HG02870 (cell line): ENCODE results near the gene NELFA.

ENCODE experiments used
- ATAC-seq: cut with Tn5 transposase; IDR thresholded peaks from one replicate; pipeline ENCODE4 v1.9.1; 2021; ENCODE audit warnings: mild to moderate bottlenecking, moderate library complexity; ENCODE audit not compliant: unreplicated experiment

The NELFA gene

DNA sequence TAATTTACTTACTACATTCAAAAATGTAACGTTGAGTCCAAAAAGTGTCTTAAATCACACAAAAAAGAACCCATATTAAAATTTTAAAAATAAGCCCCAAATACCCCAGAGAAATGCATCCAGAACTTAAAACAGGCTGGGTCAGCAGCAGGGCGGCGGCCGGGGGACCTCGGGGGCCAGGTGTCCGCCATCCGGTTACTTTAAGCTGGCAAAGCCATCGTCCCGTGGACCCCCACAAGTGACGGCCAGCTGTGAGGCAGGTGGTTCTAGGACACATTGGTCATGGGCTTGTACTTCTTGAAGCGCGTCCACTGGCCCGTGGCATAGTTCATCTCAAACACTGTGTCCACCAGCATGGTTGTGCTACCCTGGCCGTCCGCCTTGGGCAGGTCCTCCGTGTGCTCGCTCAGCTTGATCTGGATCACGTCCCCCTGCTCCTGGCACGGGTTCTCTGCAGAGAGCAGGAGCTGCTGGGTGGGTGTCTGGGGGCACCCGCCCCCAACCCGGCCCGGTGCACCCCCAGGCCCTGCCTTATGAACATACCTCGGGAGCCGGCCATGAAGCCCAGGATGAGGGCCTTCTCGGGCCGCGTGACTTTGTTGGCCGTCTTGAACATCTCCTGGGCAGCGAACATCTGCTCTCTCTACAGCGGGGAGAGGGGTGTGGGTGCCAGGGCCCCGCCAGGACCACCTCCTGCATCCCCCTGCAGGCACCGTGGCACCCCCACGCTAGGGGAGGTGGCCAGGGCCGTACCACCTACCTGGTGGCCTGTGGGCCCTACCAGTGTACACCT lies 25.5 kb downstream of the NELFA start:
- ATAC-seq: no peak

DNA sequence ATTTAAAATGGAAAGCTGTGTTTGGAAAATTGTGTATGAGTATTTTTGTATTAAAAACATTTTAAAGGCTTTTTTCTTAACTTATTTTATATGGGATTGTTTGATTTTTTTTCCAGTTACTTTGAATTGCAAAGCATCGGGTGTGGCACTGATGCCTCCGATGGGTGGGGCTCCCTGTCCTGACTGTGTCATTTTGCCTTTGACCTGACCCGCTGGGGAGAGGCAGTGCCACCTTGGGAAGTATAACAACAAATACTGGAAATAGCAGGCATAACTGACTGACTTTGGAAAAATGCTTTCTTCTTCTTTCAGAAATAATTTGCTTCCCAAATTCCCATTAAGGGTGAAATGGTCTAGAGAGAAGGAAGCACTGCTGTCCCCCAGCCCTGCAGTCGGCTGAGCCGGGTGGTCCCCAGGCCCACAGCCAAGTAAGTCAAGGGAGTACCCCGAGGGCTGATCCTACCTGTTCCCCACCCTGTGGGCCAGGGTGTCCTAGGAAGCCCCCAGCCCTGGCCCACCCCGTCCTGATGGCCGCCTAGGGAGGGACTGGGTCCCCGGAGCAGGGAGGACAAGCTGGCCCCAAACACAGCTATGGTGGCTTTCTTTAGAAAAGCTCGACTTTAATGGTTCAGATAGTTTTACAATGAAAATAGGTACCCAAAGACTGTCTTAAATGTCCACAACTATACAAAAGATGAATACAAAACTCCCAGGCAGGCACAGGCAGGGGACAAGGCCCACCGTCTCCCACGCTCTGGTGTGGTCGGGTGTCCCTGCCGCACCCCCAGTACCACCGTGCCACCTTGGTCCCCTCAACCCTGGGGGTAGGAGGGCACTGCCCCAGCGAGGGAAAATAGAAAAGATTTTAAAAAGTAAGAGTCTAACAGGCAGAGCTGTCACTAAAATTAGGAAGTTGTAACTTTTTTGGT lies 26.4 kb downstream of the NELFA start:
- ATAC-seq: no peak

DNA sequence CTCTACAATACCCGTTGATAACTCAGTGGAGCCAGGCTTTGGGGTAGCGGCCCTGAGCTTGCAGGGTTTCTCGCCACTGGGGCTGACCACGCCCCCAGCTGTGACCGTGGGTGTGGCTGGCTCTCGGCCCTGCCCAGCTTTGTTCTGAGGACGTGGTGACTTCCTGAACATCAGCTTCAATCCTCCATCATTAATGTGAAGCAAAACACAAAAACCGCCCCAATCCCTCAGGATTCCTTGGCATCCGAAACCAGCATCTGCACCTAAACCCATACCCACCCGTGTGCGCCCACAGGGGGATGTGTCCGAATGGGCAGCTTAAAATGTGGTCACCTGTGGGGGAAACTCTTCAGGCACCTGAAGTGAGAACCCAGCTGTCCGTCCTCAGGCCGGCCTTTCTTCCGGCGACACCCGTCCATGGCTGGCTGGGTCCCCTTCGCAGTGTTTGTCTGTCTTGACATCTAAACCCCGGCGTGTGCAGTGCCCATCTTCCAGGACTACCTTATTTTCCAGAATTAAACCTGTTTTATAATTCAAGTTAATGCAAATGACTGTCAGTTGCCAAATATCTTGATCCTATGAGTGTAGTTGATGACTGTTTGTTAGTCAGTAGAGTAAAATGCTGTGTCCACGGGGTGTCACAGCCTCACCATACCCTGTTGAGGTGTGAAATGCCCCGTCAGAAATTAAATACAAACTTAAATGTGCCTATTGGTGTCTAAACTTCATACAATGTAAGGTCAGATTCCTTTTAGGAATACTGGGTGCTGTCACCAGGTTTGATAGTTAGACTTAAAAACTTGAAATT lies 27.3 kb downstream of the NELFA start:
- ATAC-seq: no peak

DNA sequence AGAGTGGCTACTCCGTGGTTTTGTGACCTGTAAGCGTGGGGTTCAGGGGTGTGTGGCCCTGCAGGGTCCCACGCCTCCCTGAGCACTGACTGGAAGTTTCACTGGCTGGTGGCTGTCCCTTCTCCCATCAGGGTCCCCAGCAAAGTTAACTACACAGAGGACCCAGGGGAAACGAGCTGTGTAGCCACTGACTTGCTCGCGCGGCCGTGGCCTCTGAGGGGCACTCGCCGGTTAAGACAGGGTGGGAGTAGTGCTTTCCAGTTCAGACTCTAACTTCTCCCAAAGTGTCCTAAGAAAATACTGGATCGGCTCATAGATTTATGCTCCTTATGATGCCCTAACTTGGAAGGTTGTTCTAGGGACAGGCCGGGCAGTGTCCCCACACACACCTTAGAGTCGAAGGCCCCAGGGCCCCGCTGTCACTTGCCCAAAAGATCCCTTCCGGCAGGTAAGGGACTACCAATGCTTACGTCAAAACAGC lies 28.2 kb downstream of the NELFA start:
- no peak for ATAC-seq

DNA sequence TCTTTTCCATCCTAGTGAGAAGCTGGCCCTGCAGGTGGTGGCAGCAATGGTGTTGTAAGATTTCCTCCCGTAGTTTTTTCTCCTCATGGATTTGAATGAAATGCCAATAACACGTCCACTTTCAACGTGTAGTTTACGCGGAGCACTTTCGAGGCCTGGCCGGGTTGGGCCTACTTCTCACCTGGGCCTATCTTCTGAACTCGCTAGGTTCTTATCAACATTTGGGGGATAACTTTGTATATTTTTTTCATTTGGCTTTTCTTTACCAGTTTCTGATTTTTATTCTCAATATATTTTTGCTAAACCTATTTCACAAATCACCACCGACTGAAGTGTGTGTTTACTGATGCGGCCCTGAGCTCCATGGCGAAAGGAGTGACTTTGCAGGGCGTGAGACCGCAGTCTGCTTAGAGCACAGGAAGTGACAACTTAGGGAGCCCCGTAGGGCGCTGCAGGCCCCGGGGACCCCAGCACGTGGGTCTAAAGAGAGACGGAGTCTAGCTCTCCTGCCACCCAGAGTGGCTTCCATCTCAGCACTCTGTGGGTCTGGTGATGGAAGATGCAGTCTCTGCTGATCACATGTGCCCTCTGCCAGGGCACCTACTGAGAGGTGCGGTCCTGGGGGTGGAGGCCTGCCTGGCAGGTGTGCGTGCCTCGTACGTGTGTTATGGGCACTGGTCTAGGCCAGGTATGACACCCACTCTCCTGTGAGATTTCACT lies 29.1 kb downstream of the NELFA start:
- no peak for ATAC-seq

DNA sequence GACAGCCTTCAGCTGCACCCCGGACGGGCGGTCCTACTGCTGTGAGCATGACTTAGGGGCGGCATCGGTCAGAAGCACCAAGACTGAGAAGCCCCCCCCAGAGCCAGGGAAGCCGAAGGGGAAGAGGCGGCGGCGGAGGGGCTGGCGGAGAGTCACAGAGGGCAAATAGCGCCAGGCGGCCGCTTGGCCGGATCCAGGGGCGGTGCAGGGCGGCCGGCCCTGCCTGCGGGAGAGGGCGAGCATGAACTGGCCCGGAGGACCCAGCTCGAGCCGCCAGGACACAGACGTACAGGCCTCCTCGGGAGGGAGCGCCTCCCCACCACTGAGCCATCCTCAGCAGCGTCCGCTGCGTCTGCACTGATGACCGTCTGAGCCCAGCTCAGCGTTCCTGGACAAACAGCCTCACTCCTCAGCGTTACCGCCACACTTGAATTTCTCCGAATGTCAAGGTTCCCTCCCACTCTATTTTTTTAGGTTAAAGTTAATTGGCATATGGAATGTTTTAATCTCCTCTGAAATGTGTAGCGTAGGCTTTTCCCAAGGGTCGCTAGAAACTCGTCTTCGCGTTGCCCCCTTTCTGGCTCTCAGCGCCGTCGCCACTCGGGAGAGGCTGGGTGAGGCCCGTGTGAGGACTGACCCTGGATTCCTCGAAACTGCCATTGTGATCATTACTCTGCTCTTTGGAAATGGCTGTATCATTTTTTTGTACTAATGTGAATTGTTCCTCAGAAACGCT lies 29.9 kb downstream of the NELFA start:
- no peak for ATAC-seq

DNA sequence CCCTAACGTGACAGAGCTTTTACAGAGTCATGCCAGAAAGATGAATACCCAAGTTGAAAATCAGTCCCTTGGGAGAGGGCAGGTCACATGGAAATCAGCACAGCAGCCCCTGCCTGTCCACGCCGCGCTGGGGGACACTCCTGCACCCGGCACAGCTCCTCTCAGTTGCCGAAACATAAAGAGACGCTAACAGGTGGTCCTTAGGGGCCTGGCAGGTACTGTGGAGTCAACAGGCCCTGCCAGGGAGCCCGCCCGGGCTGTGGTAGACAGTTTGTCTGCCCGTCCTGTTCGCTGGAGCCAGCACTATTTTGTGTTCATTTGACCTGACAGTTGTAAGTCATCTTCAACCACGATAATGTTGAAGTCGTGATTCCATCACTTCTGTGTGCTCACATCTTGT lies 30.5 kb downstream of the NELFA start:
- ATAC-seq: no peak

DNA sequence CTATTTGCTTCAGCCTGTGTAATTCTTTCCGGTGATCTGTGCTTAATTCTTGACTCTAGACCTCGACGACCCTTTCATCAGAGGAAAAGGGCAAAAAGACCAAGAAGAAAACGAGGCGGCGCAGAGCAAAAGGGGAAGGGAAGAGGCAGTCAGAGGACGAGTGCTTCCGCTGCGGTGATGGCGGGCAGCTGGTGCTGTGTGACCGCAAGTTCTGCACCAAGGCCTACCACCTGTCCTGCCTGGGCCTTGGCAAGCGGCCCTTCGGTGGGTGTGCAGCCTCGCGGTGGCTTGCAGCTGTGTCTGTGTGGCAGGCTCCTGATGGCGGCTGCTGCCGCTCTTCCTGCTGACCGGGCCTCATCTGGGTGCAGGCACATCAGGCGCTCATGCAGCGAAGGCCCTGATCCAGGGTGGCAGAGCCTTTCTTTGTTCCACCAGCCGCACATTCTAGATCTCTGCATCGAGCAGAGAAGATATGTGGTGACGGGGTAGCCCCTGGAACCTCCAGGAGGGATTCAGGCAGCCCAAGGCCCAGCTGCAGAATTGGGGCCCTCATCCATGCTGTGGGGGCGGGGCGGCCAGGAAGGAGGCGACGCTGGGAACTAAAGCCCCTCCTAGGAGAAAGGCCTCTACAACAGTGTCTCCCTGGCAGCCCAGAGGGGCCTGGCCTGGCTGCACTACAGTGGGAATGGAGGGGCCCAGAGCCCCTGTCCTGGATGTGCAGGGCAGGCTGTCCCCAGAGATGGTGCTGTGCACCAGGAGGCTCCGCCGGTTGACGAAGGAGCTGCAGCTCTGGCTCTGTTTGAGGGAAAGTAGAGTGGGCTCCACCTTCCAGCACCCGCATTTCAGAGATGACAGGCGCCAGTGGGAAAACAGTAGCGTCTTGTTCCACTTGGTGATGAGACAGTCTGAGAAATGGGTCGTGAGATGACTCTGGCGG lies 32.1 kb downstream of the NELFA start:
- no peak for ATAC-seq

DNA sequence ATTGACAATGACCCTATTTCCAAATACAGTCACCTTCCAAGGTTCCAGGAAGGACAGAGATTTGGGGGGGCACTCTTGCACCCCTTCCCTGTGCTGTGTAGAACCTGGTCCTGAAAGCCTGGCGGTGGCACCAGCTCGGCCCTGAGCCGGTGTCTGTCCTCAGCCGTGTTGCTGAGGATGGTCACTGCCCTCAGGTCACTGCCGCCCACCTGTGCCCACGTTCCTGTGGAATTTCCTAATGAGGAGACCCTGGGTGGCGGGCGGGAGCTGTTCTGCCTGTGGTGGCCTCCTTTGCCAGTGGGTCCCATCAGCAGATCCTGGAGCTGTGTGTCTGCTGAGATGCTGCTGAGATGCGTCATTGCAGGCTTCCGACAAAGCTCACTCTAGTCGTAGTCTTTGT lies 32.9 kb downstream of the NELFA start:
- ATAC-seq: no peak

DNA sequence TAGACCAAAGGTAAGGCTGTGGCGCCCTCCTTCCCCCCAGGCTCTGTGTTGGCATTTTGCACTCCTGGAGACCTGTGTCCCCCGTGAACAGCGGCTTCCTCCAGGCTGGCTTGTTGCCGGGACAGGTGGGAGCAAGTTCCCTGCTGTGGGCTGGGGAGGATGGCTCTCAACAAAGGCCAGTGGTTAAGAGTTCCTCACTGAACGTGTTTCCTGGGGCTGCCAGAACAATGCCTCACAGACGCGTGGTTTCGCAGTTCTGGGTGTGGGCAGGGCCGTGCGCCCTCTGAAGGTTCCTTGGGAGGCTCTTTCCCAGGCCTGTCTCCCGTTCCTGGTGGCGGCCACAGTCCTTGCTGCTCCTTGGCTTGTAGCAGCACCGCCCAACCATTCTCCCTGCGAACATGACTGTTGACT lies 33.4 kb downstream of the NELFA start:
- no peak for ATAC-seq

DNA sequence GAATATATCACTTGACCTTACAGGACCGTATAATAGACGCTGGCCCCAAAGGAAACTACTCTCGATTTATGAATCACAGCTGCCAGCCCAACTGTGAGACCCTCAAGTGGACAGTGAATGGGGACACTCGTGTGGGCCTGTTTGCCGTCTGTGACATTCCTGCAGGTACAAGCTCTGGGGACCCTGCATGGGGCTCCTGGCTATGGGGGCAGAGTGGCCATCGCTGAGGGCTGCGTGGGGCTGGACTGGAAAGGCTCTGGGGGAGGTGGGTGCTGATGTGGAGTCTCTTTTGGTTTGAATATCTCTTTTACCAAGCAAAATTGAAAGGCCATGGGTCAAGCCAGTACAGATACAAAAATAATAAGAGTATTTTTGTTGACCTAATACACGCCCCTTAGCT lies 33.9 kb downstream of the NELFA start:
- ATAC-seq: no peak

DNA sequence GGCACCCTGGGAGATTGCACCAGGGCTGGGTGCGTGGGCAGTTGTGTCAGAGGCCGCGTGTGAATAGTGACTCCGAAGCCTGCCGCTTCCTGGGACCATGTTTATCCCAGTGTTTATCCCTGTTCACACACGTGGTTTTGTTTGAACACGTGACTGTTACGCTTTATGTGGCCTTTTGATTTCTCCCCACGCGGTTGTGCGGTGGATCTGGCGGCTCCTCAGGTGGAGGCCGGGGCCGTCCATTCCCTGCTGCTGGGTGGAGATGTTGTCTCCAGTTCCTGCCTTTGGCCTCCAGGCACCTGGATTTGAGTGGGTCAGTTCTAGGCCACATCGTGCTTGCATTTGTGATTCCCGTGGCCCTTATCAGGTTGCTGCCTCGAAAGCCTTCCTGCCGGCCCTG lies 35.1 kb downstream of the NELFA start:
- no peak for ATAC-seq

DNA sequence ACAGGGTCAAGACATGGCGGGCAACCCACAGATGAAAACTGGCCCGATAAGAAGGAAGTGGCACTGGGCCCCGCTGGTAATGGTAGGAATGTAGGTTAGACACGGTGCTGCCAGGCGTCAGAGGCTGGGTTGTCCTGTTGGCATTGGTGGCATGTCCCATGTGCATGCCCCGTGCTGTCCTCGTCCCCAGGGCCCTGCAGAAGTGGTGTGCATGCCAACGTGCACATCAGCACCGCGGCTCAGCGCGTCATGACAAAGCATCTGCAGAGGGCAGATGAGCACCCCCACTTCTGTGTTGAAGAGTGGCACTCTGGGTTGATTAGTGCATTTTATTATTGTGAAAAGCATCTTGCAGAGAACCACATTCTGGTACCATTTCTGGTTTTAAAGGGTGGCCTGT lies 35.6 kb downstream of the NELFA start:
- ATAC-seq: no peak

DNA sequence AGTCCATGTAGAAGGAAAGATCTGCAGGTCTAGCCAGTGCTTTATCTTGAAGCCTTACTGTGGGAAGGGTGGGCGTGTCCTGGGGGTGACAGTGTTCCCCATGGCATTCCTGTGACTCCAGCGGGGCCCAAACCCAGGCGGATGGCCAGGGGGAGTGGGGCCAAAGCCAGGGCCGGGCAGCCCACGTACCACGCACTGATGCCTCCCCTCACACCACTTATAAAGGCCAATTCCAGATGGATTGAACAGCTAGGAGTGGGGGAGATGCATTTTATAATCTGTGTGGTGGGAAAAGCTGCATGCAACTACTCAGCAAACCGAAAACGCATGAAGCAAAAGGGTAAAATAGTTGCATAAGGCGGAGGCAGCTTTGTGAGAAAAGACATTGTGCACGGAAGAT lies 36.4 kb downstream of the NELFA start:
- no peak for ATAC-seq

DNA sequence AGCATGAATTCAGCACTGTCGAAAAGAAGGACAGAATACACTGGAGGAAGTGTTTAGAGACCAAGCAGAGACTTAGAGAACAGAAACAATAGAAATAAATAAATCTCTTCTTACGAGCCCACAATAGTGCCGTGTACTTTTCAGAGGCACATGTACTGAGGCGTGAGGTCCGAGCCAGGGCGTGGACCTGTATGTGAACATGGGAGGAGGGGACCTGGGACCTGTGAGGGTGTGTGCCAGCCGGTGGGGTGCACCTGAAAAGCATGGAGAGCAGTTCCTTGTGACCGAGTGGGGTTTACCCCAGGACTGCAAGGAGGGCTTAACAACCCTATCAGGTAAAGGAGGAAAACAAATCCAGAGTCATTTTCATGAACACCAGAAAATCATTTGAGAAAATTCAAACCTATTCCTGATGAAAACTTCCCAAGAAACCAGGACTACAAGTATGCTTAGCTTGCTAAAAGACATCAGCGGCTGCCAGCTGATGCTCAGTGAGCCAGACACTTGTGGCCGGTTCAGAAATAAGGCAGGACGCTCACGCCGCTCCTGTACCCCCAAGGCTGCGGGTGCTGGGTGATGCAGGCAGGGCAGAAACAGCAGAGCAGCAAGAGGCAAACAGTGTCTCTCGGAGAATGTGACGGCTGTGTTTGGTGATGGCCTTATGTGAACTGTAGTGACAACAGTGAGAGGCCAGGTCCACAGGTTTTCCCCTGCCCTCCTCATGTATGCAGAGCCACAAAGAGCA lies 37.1 kb downstream of the NELFA start:
- ATAC-seq: no peak

DNA sequence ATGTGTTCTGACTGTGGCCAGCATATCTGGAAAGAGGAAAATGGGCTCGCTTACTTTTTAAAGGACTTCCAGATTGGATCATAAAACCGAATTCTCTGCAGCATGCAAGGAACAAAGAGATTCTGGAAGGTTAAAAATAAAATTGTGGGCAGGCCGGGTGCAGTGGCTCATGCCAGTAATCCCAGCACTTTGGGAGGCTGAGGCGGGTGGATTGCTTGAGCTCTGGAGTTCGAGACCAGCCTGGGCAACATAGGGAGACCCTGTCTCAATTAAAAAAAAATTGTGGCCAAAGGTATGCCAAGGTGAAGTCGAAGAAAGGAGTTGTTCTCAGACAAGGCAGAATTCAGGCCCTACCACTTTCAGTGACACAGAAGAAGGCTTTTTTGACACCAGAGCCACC lies 37.8 kb downstream of the NELFA start:
- ATAC-seq: no peak

DNA sequence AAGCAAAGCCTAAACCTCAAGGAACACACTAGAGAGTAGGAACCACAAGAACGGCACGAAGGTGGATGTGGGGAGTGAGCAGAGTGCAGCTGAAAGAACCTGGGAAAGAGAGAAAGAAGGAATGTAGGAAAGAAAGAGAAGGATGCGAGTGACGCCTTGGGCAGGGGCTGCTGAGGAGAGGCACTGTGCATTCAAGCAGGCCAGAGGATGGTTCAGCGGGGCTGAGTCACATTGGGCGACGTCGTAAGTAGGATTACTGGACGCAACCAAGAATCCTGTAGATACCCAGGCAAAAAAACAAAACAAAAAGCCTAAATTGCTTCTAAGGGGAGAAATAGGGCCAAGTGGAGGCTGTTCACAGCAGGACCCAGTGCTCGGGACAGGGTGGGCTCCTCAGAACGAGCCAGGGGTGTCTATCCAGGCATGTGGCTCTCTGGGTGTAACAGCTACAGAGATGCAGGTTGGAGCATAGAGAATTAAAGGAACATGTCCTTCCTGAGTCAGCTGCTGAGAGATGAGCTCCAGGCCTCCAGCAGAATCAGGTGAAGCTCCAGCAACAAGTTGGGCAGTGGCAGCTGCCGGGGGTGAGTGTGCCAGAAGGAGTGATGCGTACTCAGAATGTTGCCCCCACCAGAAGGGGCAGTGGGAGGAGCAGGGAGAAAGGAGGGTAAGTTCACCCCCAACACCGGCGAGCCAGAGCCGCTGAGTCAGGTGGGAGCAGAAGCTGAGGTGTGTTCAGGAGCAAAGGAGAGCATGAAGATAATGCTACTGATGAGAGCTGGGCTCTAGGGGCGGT lies 38.6 kb downstream of the NELFA start:
- ATAC-seq: no peak
